ENCODE measurements around the gene POU2F3.

DNA sequence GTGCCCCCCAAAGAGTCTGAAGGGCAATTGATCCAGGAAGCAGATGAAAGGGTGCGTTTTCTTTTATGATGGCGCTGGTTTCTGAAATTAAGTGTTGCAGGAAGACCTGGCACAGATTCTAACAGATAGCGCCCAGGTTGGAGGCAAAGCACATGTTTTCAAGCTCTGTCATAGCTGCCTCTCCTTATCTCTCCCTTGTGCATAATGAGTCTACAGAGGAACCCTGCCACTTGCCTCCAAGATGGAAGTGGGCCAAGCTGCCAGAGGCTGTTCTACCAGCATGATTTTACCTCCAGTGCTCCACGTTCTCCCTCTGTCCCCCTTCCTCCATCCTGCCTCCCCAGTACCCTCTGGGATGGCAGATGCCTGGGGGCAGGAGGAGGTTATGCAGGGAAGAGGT, 55.2 kb downstream of the POU2F3 start:
- TF ChIP-seq EZH2 (IDR thresholded peaks at IDR 0.05), result no peak
- TF ChIP-seq, protein P1, sequence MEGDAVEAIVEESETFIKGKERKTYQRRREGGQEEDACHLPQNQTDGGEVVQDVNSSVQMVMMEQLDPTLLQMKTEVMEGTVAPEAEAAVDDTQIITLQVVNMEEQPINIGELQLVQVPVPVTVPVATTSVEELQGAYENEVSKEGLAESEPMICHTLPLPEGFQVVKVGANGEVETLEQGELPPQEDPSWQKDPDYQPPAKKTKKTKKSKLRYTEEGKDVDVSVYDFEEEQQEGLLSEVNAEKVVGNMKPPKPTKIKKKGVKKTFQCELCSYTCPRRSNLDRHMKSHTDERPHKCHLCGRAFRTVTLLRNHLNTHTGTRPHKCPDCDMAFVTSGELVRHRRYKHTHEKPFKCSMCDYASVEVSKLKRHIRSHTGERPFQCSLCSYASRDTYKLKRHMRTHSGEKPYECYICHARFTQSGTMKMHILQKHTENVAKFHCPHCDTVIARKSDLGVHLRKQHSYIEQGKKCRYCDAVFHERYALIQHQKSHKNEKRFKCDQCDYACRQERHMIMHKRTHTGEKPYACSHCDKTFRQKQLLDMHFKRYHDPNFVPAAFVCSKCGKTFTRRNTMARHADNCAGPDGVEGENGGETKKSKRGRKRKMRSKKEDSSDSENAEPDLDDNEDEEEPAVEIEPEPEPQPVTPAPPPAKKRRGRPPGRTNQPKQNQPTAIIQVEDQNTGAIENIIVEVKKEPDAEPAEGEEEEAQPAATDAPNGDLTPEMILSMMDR (IDR thresholded peaks at IDR 0.05), result no peak
- TF ChIP-seq EZH2phosphoT487 (IDR thresholded peaks at IDR 0.05), result no peak
